Vagina (tissue), 2 donors: ENCODE results near the gene NEDD9.

Experiments used
- POLR2A ChIP-seq, 2 donors: fragments of 450-650 bp; IDR thresholded peaks; one replicate each; pipeline ENCODE4 v1.6.1; 2017; ENCODE audit warnings: antibody characterized with exemption in 2 of 2, mild to moderate bottlenecking in 2 of 2, moderate library complexity in 2 of 2
- TF ChIP-seq, protein P1 (sequence below), 3 experiments: fragments of 450-650 bp in 2 of 3; fragments of 200-600 bp in 1 of 3; sonication (generic) in 1 of 3; IDR thresholded peaks; one replicate each; pipeline ENCODE4 v1.5.1; 2017 to 2019; ENCODE audit warnings: antibody characterized with exemption in 3 of 3, mild to moderate bottlenecking in 2 of 3, moderate library complexity in 2 of 3

DNA sequence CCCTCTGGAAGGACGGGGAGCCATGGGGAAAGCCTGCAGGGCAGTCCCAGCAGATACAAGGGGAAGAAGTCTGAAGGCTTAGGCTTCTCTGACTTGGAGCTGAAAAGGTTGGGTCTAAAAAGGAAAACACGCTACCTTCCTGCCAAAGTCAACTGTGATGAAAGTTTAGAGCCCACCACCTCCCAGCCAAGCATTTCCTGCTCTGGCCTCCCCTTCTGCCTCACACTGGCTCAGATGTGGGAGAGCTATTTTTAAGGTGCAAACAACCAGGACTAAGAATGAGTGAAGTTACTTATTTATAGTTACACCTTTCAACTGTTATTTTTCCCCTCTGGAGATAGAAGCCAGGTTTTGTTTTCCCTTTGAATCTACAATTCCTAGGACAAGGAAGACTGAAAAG lies 21.2 kb downstream of the NEDD9 start:
- no peak for TF ChIP-seq POLR2A (IDR thresholded peaks at IDR 0.05)
- TF ChIP-seq, protein P1, sequence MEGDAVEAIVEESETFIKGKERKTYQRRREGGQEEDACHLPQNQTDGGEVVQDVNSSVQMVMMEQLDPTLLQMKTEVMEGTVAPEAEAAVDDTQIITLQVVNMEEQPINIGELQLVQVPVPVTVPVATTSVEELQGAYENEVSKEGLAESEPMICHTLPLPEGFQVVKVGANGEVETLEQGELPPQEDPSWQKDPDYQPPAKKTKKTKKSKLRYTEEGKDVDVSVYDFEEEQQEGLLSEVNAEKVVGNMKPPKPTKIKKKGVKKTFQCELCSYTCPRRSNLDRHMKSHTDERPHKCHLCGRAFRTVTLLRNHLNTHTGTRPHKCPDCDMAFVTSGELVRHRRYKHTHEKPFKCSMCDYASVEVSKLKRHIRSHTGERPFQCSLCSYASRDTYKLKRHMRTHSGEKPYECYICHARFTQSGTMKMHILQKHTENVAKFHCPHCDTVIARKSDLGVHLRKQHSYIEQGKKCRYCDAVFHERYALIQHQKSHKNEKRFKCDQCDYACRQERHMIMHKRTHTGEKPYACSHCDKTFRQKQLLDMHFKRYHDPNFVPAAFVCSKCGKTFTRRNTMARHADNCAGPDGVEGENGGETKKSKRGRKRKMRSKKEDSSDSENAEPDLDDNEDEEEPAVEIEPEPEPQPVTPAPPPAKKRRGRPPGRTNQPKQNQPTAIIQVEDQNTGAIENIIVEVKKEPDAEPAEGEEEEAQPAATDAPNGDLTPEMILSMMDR (IDR thresholded peaks at IDR 0.05) = no peak
